ENCODE data around the gene S100A2.
"Not testable (repeated sequence)": the region's sequence is repeated elsewhere in the genome, so short reads cannot be mapped to it uniquely, and the experiment has no call there.

S100A2 gene

DNA sequence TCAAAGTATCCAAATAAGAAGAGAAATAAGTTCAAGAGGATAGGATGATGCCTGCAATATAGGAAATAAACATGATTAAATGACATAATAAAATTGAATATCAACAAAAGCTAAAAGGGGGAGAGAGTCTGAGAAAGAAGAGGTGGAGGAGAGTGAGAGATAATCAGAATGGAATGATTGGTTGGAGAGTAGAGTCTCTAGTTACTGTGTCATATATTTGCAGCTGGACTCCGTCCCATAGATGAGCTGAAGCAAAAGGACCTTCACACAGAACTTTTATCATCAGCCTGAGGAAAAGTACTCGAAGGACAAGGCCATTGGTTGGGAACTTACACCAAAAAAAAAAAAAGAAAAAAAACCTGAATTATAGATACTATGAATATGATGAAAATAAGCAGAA is 22.8 kb upstream of the S100A2 start:
- WGBS = no CpG with 5 or more reads among the region's 2 CpGs

DNA sequence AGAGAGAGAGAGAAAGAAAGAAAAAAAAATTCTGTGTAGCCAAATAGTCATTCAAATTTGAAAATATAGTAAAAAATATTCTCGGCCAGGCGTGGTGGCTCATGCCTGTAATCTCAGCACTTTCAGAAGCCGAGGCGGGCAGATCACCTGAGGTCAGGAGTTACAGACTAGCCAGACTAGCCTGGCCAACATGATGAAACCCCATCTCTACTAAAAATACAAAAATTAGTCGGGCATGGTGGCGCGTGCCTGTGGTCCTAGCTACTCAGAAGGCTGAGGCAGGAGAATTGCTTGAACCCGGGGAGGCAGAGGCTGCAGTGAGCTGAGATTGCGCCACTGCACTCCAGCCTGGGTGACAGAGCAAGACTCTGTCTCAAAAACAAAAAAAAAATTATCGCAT is 22.4 kb upstream of the S100A2 start:
- not testable (repeated sequence) for H2AK5ac ChIP-seq (ENCODE audit: low read length, severe bottlenecking); H3K27ac ChIP-seq (ENCODE audit: low read length, poor library complexity, severe bottlenecking); H3K18ac ChIP-seq (ENCODE audit: low read depth in 1 of 2, low read length in 2 of 2); H3K4me2 ChIP-seq (ENCODE audit: low read length, poor library complexity, severe bottlenecking); H2AFZ ChIP-seq (ENCODE audit: low read depth, low read length); H3K27me3 ChIP-seq (ENCODE audit: control insufficient read depth in 1 of 2, insufficient read depth in 1 of 2, low read length in 2 of 2); H3K4ac ChIP-seq (ENCODE audit: low read depth in 1 of 2, low read length in 2 of 2); H3K9me3 ChIP-seq (ENCODE audit: control insufficient read depth, low read length); H2BK120ac ChIP-seq (ENCODE audit: low read depth, low read length); H3K9ac ChIP-seq (ENCODE audit: low read length); H4K91ac ChIP-seq (ENCODE audit: low read length); H2BK5ac ChIP-seq (ENCODE audit: low read depth, low read length, poor library complexity, severe bottlenecking); H2BK15ac ChIP-seq (ENCODE audit: low read depth, poor library complexity, severe bottlenecking); H3K4me3 ChIP-seq (ENCODE audit: insufficient read depth in 1 of 2, low read depth in 1 of 2, low read length in 2 of 2); H3K23ac ChIP-seq (ENCODE audit: low read length in 2 of 2); H3K36me3 ChIP-seq (ENCODE audit: control insufficient read depth in 1 of 2, insufficient read depth in 2 of 2, low read depth in 1 of 2, low read length in 2 of 2); H2BK12ac ChIP-seq (ENCODE audit: low read length in 2 of 2); DNase-seq; H3K79me1 ChIP-seq (replicated peaks; ENCODE audit: low read length, poor library complexity, severe bottlenecking); H3K4me1 ChIP-seq (ENCODE audit: control insufficient read depth, insufficient read depth, low read depth, low read length); H3K14ac ChIP-seq (ENCODE audit: low read length in 2 of 2); H4K8ac ChIP-seq (ENCODE audit: low read length)
- 97% methylated on average over 8 of the region's 10 CpGs for WGBS

More for the DNA sequence above, 22.8 kb upstream of the S100A2 start:
- no peak overlapping the region for H3K18ac ChIP-seq (ENCODE audit: low read depth in 1 of 2, low read length in 2 of 2)
- H3K9ac ChIP-seq (ENCODE audit: low read length) = no peak overlapping the region
- no peaks in the 10 kb centered on the region for H3K9me3 ChIP-seq (ENCODE audit: control insufficient read depth, low read length)
- H2BK120ac ChIP-seq (ENCODE audit: low read depth, low read length) = no peak overlapping the region
- H3K36me3 ChIP-seq (ENCODE audit: control insufficient read depth in 1 of 2, insufficient read depth in 2 of 2, low read depth in 1 of 2, low read length in 2 of 2) = no peaks in the 10 kb centered on the region
- H4K8ac ChIP-seq (ENCODE audit: low read length) = no peak overlapping the region
- no peak overlapping the region for H2BK5ac ChIP-seq (ENCODE audit: low read depth, low read length, poor library complexity, severe bottlenecking)
- H3K4ac ChIP-seq (ENCODE audit: low read depth in 1 of 2, low read length in 2 of 2) = no peak overlapping the region
- no peak overlapping the region for H2BK15ac ChIP-seq (ENCODE audit: low read depth, poor library complexity, severe bottlenecking)
- H3K27ac ChIP-seq (ENCODE audit: low read length, poor library complexity, severe bottlenecking) = no peak overlapping the region
- no peak overlapping the region for H2AK5ac ChIP-seq (ENCODE audit: low read length, severe bottlenecking)
- H3K4me2 ChIP-seq (ENCODE audit: low read length, poor library complexity, severe bottlenecking) = no peak overlapping the region
- no peaks in the 10 kb centered on the region for H3K27me3 ChIP-seq (ENCODE audit: control insufficient read depth in 1 of 2, insufficient read depth in 1 of 2, low read length in 2 of 2)
- H3K4me1 ChIP-seq (ENCODE audit: control insufficient read depth, insufficient read depth, low read depth, low read length) = no peaks in the 10 kb centered on the region
- no peak overlapping the region for H2AFZ ChIP-seq (ENCODE audit: low read depth, low read length)
- no peak overlapping the region for H3K23ac ChIP-seq (ENCODE audit: low read length in 2 of 2)
- DNase-seq = no peak
- H3K4me3 ChIP-seq (ENCODE audit: insufficient read depth in 1 of 2, low read depth in 1 of 2, low read length in 2 of 2) = no peak overlapping the region
- H4K91ac ChIP-seq (ENCODE audit: low read length) = no peak overlapping the region
- H2BK12ac ChIP-seq (ENCODE audit: low read length in 2 of 2) = no peak overlapping the region
- H3K14ac ChIP-seq (ENCODE audit: low read length in 2 of 2) = no peak overlapping the region
- H3K79me1 ChIP-seq (replicated peaks; ENCODE audit: low read length, poor library complexity, severe bottlenecking) = no peaks in the 10 kb centered on the region

DNA sequence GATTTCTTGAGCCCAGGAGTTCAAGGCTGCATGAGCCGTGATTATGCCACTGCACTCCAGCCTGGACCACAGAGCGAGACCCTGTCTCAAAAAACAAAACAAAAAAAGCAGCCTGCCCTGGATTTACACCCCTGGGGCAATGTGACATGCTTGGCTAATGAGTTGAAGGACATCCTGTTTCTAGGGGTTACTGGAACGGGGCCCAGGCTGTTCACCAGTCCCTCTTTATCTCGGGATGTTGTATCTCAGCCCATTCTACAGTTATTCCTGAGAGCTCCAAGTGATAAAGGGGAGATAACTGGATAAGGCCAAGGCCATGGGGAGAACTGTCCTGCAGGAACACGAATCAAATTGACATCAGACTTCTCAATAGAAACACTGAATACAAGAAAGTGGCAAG is 21.7 kb upstream of the S100A2 start:
- Histone ChIP-seq H3K36me3 (ENCODE audit: control insufficient read depth in 1 of 2, insufficient read depth in 2 of 2, low read depth in 1 of 2, low read length in 2 of 2) (no peaks in the 10 kb centered on the region), H2AFZ (ENCODE audit: low read depth, low read length) (no peak overlapping the region), H3K23ac (ENCODE audit: low read length in 2 of 2) (no peak overlapping the region), H3K4me1 (ENCODE audit: control insufficient read depth, insufficient read depth, low read depth, low read length) (no peaks in the 10 kb centered on the region), H2BK120ac (ENCODE audit: low read depth, low read length) (no peak overlapping the region), H3K27me3 (ENCODE audit: control insufficient read depth in 1 of 2, insufficient read depth in 1 of 2, low read length in 2 of 2) (no peaks in the 10 kb centered on the region), H4K8ac (ENCODE audit: low read length) (no peak overlapping the region), H3K9ac (ENCODE audit: low read length) (no peak overlapping the region), H3K4ac (ENCODE audit: low read depth in 1 of 2, low read length in 2 of 2) (no peak overlapping the region), H2BK15ac (ENCODE audit: low read depth, poor library complexity, severe bottlenecking) (no peak overlapping the region), H3K9me3 (ENCODE audit: control insufficient read depth, low read length) (no peaks in the 10 kb centered on the region), H2BK5ac (ENCODE audit: low read depth, low read length, poor library complexity, severe bottlenecking) (no peak overlapping the region), H2AK5ac (ENCODE audit: low read length, severe bottlenecking) (no peak overlapping the region), H3K4me2 (ENCODE audit: low read length, poor library complexity, severe bottlenecking) (no peak overlapping the region), H3K14ac (ENCODE audit: low read length in 2 of 2) (no peak overlapping the region), H3K4me3 (ENCODE audit: insufficient read depth in 1 of 2, low read depth in 1 of 2, low read length in 2 of 2) (no peak overlapping the region), H4K91ac (ENCODE audit: low read length) (no peak overlapping the region), H2BK12ac (ENCODE audit: low read length in 2 of 2) (peak overlapping the region; percentile 14 to 52), H3K79me1 (replicated peaks; ENCODE audit: low read length, poor library complexity, severe bottlenecking) (no peaks in the 10 kb centered on the region), H3K27ac (ENCODE audit: low read length, poor library complexity, severe bottlenecking) (no peak overlapping the region), H3K18ac (ENCODE audit: low read depth in 1 of 2, low read length in 2 of 2) (no peak overlapping the region)
- no peak for DNase-seq
- WGBS = 51% methylated on average over 3 of the region's 5 CpGs

DNA sequence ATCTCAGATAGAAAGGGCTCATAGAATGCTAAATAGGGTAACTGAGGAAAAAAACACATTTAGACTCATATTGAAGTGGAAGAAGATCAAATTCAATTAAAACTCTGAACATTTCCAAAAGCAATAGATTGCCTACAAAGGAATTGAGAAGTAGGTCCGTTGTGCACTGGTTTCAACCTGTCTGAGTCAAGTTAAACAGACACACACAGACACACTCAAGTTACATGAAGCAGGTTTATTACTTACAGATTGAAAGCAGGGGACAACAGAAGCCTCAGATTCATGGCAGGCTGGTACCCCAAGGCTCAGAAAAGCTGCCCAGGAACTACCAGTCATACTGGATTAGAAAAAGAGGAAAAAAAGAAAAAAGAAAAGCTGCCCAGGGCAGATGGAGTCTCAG is 20.7 kb upstream of the S100A2 start:
- Histone ChIP-seq H3K14ac (ENCODE audit: low read length in 2 of 2) (no peak overlapping the region), H2BK15ac (ENCODE audit: low read depth, poor library complexity, severe bottlenecking) (no peak overlapping the region), H3K27me3 (ENCODE audit: control insufficient read depth in 1 of 2, insufficient read depth in 1 of 2, low read length in 2 of 2) (no peaks in the 10 kb centered on the region), H2BK120ac (ENCODE audit: low read depth, low read length) (no peak overlapping the region), H3K23ac (ENCODE audit: low read length in 2 of 2) (no peak overlapping the region), H3K4me2 (ENCODE audit: low read length, poor library complexity, severe bottlenecking) (no peak overlapping the region), H3K4me3 (ENCODE audit: insufficient read depth in 1 of 2, low read depth in 1 of 2, low read length in 2 of 2) (no peak overlapping the region), H2AK5ac (ENCODE audit: low read length, severe bottlenecking) (no peak overlapping the region), H3K4ac (ENCODE audit: low read depth in 1 of 2, low read length in 2 of 2) (no peak overlapping the region), H4K8ac (ENCODE audit: low read length) (no peak overlapping the region), H2BK12ac (ENCODE audit: low read length in 2 of 2) (no peak overlapping the region), H4K91ac (ENCODE audit: low read length) (no peak overlapping the region), H3K4me1 (ENCODE audit: control insufficient read depth, insufficient read depth, low read depth, low read length) (no peaks in the 10 kb centered on the region), H3K79me1 (replicated peaks; ENCODE audit: low read length, poor library complexity, severe bottlenecking) (no peaks in the 10 kb centered on the region), H3K9ac (ENCODE audit: low read length) (no peak overlapping the region), H3K18ac (ENCODE audit: low read depth in 1 of 2, low read length in 2 of 2) (no peak overlapping the region), H2AFZ (ENCODE audit: low read depth, low read length) (no peak overlapping the region), H3K27ac (ENCODE audit: low read length, poor library complexity, severe bottlenecking) (no peak overlapping the region), H3K9me3 (ENCODE audit: control insufficient read depth, low read length) (no peaks in the 10 kb centered on the region), H3K36me3 (ENCODE audit: control insufficient read depth in 1 of 2, insufficient read depth in 2 of 2, low read depth in 1 of 2, low read length in 2 of 2) (no peaks in the 10 kb centered on the region), H2BK5ac (ENCODE audit: low read depth, low read length, poor library complexity, severe bottlenecking) (no peak overlapping the region)
- WGBS = 67% methylated on average over 1 of the region's 1 CpG
- no peak for DNase-seq
